ENCODE data around the gene TUT4. TPM values are rescaled to one million over a fixed set of nuclear protein-coding genes. Genes with fewer than 3 reads are reported as not detected.

TUT4 gene
- total RNA-seq, 2 experiments from 2014 or later: 88.0 to 101 TPM

GRCh38 chr1:52567943-52568342 lies 15.1 kb upstream of the TUT4 start:
- ChIA-PET CTCF (interaction anchor here (0.6 to 1.7 kb wide), 4 partner anchors 14 to 122 kb away, joined by 3 read pairs; partner anchors contain the start of gene TUT4), POLR2A (no interaction called here)
- Mint-ChIP-seq H3K27ac (no peak overlapping the region), H3K27me3 (peaks cover 2% of the 10 kb centered on the region), H3K36me3 (ENCODE audit: low read depth) (no peaks in the 10 kb centered on the region), H3K4me1 (peaks cover 12% of the 10 kb centered on the region), H3K9me3 (no peaks in the 10 kb centered on the region), H3K4me3 (no peak overlapping the region)
- no peak for DNase-seq

- DNase-seq: no peak
- no peaks in the 10 kb centered on the region for H3K27me3 Mint-ChIP-seq
- H3K9me3 Mint-ChIP-seq: no peaks in the 10 kb centered on the region
- no peaks in the 10 kb centered on the region for H3K4me1 Mint-ChIP-seq
- H3K4me3 Mint-ChIP-seq: no peak overlapping the region
- POLR2A ChIA-PET: no interaction called here
- H3K27ac Mint-ChIP-seq: no peak overlapping the region
- no peaks in the 10 kb centered on the region for H3K36me3 Mint-ChIP-seq (ENCODE audit: low read depth)
- CTCF ChIA-PET: no interaction called here
Measured at GRCh38 chr1:52562766-52563165, 9.9 kb upstream of the TUT4 start.

- no peak overlapping the region for H3K4me3 Mint-ChIP-seq
- ChIA-PET CTCF (interaction anchor here (0.6 kb wide), 1 partner anchor 1349 kb away, joined by 4 read pairs; no protein-coding TSS in a partner anchor), POLR2A (no interaction called here)
- H3K36me3 Mint-ChIP-seq (ENCODE audit: low read depth): no peaks in the 10 kb centered on the region
- H3K4me1 Mint-ChIP-seq: no peaks in the 10 kb centered on the region
- no peaks in the 10 kb centered on the region for H3K27me3 Mint-ChIP-seq
- H3K9me3 Mint-ChIP-seq: no peaks in the 10 kb centered on the region
- DNase-seq: no peak
- H3K27ac Mint-ChIP-seq: no peak overlapping the region
Measured at GRCh38 chr1:52559875-52560274, 7.0 kb upstream of the TUT4 start.

DNA sequence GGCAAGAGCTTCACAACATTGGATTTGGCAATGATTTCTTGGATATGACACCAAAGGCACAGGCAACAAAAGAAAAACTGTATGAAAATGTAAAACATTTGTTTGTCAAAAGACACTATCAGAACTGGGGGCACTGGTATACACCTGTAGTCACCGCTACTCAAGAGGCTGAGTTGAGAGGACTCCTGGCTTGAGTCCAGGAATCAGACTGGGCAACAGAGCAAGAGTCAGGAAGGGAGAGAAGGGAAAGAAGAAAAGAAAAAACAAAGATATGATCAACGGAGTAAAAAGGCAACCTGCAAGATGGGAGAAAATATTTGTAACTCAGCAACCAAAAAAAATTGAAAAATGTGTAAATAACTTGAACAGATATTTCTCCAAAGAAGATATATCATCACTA lies 6.0 kb upstream of the TUT4 start:
- Mint-ChIP-seq H3K4me3 (no peak overlapping the region), H3K4me1 (peaks cover 8% of the 10 kb centered on the region), H3K27ac (no peak overlapping the region), H3K27me3 (no peaks in the 10 kb centered on the region), H3K36me3 (ENCODE audit: low read depth) (no peaks in the 10 kb centered on the region), H3K9me3 (no peaks in the 10 kb centered on the region)
- no peak for DNase-seq
- ChIA-PET CTCF (no interaction called here), POLR2A (no interaction called here)

- no peak for DNase-seq
- Mint-ChIP-seq H3K27me3 (no peaks in the 10 kb centered on the region), H3K36me3 (ENCODE audit: low read depth) (no peaks in the 10 kb centered on the region), H3K4me1 (peaks cover 9% of the 10 kb centered on the region), H3K4me3 (no peak overlapping the region), H3K9me3 (no peaks in the 10 kb centered on the region), H3K27ac (no peak overlapping the region)
- ChIA-PET POLR2A (no interaction called here), CTCF (no interaction called here)
Measured at GRCh38 chr1:52556641-52557360, 3.9 kb upstream of the TUT4 start.

DNA sequence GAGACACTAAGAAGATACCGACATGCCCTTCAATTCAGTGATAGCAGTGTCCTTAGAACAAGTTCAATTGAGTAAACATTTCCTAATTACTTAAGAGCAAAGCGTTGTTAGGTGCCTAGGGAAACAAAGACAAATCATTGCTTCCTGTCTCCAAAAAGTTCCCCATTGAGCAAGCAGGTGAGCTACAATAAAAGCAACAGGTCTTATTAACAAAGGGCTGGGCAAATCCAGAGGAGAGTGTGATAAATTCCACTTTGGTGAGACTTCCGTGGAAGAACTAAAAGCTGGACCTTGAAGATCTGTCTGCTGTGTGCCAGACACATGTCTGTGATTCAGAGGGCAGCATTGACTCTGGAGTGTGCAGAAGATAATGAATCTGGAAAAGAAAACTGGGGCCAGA lies 1.9 kb upstream of the TUT4 start:
- ChIA-PET CTCF (no interaction called here), POLR2A (no interaction called here)
- H3K4me3 Mint-ChIP-seq: peak overlapping the region; percentile 64

DNA sequence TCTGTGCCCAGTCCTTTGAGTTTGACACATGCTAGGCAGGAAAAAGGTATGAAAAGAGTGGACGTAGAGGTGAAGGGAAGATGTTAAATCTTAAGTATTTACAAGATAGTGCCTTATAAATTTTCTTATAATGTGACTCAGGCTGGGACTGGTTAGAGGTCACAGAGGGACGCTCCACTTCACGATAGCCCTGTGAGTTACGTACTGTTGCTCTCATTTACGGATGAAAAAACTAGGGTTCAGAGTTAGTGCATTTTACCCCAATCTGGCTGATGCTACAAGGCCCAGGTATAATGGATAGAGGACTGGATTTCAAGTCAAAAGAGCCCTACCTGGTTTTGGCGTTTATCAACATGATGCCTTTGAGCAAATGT lies 1.4 kb upstream of the TUT4 start:
- Mint-ChIP-seq H3K27me3 (no peaks in the 10 kb centered on the region), H3K4me3 (peak overlapping the region; percentile 64), H3K4me1 (peaks cover 22% of the 10 kb centered on the region), H3K27ac (peak overlapping the region; percentile 82), H3K36me3 (ENCODE audit: low read depth) (peaks cover 4% of the 10 kb centered on the region), H3K9me3 (no peaks in the 10 kb centered on the region)
- CTCF ChIA-PET: interaction anchor here (0.7 to 1.9 kb wide), 6 partner anchors 14 to 132 kb away, joined by 3 to 5 read pairs (median 3); no protein-coding TSS in a partner anchor
- DNase-seq: no peak
- POLR2A ChIA-PET: no interaction called here

More for the DNA sequence above, 1.9 kb upstream of the TUT4 start:
- DNase-seq: no peak
- Mint-ChIP-seq H3K27ac (peak overlapping the region; percentile 50), H3K9me3 (no peaks in the 10 kb centered on the region), H3K36me3 (ENCODE audit: low read depth) (peaks cover under 1% of the 10 kb centered on the region), H3K4me1 (peaks cover 17% of the 10 kb centered on the region), H3K27me3 (no peaks in the 10 kb centered on the region)

GRCh38 chr1:52553362-52554266 lies 722 bp upstream of the TUT4 start:
- CTCF ChIA-PET: interaction anchor here (0.7 to 1.9 kb wide), 9 partner anchors 14 to 286 kb away, joined by 3 to 7 read pairs (median 3); no protein-coding TSS in a partner anchor
- Mint-ChIP-seq H3K36me3 (ENCODE audit: low read depth) (peaks cover 6% of the 10 kb centered on the region), H3K4me3 (peak overlapping the region; percentile 64), H3K27me3 (no peaks in the 10 kb centered on the region), H3K9me3 (no peaks in the 10 kb centered on the region), H3K4me1 (peaks cover 28% of the 10 kb centered on the region), H3K27ac (peak overlapping the region; percentile 82)
- POLR2A ChIA-PET: interaction anchor here (0.5 to 1.6 kb wide), 7 partner anchors 42 to 149 kb away, joined by 3 to 14 read pairs (median 3); partner anchors contain the start of genes ORC1, PRPF38A and SHISAL2A
- peak; percentile 91 for DNase-seq

- Mint-ChIP-seq H3K27ac (no peak overlapping the region), H3K4me3 (no peak overlapping the region), H3K36me3 (ENCODE audit: low read depth) (peaks cover 12% of the 10 kb centered on the region), H3K27me3 (no peaks in the 10 kb centered on the region), H3K9me3 (no peaks in the 10 kb centered on the region), H3K4me1 (peaks cover 31% of the 10 kb centered on the region)
- peak; percentile 81 for DNase-seq
- ChIA-PET CTCF (no interaction called here), POLR2A (no interaction called here)
Measured at GRCh38 chr1:52552236-52552504, 722 bp downstream of the TUT4 start.

DNA sequence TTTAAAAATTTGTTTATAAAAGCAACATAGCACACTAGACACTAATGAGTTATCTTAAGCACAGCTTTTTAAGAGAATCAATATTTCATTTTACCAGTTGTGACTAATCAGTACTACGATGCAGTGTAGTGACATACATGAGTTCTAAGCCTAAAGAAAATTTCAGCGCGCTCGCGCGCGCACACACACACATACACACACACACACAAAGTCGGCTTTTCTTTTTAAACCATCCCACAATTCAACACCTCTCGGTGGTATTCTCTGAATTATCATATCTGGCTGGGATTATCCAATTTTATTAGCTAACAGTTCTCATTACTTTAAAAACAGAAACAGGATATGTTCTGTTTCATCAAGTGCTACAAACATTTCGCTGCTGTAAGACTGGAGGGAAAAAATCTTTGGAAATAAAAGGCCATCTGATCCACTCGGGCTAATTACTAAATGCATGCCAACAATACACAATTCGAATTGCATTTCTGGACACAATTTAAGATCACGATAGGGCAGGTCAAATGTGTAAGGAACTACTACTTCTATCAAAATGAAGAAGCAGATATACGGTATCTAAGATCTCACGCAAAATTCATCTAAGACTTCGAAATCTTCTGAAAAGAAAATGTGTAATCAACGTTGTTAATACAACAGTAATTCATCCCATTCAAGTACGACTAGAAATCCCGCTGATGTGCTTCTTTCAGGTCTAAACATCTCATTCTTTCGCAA lies 1.2 kb downstream of the TUT4 start:
- H3K27me3 Mint-ChIP-seq: no peaks in the 10 kb centered on the region
- no peak overlapping the region for H3K4me3 Mint-ChIP-seq
- no peak overlapping the region for H3K27ac Mint-ChIP-seq
- peak; percentile 51 for DNase-seq
- H3K4me1 Mint-ChIP-seq: peaks cover 31% of the 10 kb centered on the region
- H3K9me3 Mint-ChIP-seq: no peaks in the 10 kb centered on the region
- CTCF ChIA-PET: interaction anchor here (0.8 kb wide), 1 partner anchor 18 kb away, joined by 3 read pairs; no protein-coding TSS in a partner anchor
- POLR2A ChIA-PET: interaction anchor here (0.7 kb wide), 1 partner anchor 186 kb away, joined by 3 read pairs; the partner anchor contains the start of gene CC2D1B
- peaks cover 17% of the 10 kb centered on the region for H3K36me3 Mint-ChIP-seq (ENCODE audit: low read depth)

DNA sequence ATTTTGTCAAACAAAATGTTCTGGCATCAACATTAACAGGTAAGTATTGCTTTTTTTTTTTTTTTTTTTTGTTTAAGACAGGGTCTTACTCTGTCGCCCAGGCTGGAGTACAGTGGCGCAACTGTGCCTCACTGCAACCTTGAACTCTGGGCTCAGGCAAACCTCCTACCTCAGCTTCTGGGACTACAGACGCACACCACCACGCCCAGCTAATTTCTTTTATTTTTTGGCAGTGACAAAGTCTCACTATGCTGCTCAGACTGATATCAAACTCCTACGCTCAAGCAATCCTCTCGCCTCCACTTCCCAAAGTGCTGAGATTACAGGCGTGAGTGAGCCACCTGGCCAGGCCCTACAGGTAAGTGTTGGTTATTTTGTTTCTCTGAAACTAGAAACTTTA lies 2.4 kb downstream of the TUT4 start:
- CTCF ChIA-PET: no interaction called here
- H3K4me1 Mint-ChIP-seq: peaks cover 35% of the 10 kb centered on the region
- POLR2A ChIA-PET: no interaction called here
- peaks cover 25% of the 10 kb centered on the region for H3K36me3 Mint-ChIP-seq (ENCODE audit: low read depth)
- H3K9me3 Mint-ChIP-seq: peaks cover 3% of the 10 kb centered on the region
- H3K4me3 Mint-ChIP-seq: peak overlapping the region; percentile 46
- peak overlapping the region; percentile 75 for H3K27ac Mint-ChIP-seq
- H3K27me3 Mint-ChIP-seq: no peaks in the 10 kb centered on the region
- DNase-seq: no peak

- no peak overlapping the region for H3K27ac Mint-ChIP-seq
- peaks cover 30% of the 10 kb centered on the region for H3K4me1 Mint-ChIP-seq
- peaks cover 12% of the 10 kb centered on the region for H3K9me3 Mint-ChIP-seq
- no peak for DNase-seq
- ChIA-PET CTCF (interaction anchor here (0.6 to 0.8 kb wide), 2 partner anchors 20 to 26 kb away, joined by 3 to 9 read pairs; no protein-coding TSS in a partner anchor), POLR2A (no interaction called here)
- no peak overlapping the region for H3K4me3 Mint-ChIP-seq
- H3K36me3 Mint-ChIP-seq (ENCODE audit: low read depth): peaks cover 32% of the 10 kb centered on the region
- no peaks in the 10 kb centered on the region for H3K27me3 Mint-ChIP-seq
Measured at GRCh38 chr1:52549267-52549666, 3.6 kb downstream of the TUT4 start.
